ENCODE data around the gene VRK1.
"Not testable (repeated sequence)": the region's sequence is repeated elsewhere in the genome, so short reads cannot be mapped to it uniquely, and the experiment has no call there.

The VRK1 gene, protein sequence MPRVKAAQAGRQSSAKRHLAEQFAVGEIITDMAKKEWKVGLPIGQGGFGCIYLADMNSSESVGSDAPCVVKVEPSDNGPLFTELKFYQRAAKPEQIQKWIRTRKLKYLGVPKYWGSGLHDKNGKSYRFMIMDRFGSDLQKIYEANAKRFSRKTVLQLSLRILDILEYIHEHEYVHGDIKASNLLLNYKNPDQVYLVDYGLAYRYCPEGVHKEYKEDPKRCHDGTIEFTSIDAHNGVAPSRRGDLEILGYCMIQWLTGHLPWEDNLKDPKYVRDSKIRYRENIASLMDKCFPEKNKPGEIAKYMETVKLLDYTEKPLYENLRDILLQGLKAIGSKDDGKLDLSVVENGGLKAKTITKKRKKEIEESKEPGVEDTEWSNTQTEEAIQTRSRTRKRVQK

DNA sequence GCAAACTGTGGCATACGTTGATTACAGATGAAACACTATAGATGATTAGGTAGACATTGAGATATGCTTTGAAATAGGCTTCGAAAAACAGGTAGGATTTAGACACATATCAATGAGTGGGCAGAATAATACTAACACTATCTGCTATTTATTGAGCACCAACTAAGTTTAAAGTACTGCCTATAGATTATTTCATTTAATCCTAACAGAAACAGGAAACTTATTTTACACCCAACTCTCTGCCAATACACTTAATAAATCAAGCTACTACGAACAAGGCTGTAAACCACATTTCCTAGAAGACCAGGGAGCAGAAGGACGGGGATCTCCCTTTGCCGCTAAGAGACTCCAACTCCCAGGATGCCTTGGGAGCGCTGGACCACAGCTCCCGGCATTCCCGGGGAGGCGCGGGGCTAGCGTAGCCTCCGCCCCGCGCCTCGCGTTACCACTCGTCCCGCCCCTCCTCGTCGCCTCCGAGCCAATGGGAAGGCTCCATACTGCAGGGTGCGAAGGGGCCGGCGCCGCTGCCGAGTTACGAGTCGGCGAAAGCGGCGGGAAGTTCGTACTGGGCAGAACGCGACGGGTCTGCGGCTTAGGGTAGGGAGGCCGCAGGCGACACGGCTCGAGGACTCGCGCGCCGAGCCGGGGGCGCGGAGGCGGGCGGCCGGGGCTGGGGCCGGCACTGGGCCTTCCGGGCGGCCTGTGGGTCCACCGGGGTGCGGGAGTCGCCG, at the start of gene VRK1:
Gene VRK1, plus strand, starts transcription at position 532 of the 731 bp plus-strand sequence. CDS start 36,090 bp downstream, outside the sequence.
- peak; percentile 87 to 92 for DNase-seq (ENCODE audit: low read depth in 1 of 2, low spot score in 1 of 2)

DNA sequence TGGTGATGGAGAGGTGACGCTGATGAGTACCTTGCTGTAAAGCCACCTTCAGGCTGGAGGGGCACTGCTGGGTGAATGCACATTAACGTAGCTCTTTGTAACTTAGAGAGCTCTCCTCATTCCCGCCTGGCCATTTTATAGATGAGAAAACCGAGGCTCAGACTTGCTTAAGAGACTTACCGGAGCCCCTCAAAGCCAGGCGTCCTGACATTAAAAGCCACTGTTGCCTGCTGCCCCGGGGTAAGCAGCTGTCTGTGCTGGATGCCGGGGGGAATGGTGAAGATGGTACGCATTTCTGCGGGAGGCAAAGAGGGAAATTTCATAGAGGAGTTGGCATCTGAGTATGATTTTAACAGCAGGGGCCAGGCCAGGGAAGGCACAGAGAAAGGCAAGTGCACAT, 49.6 kb upstream of the VRK1 start:
- DNase-seq (ENCODE audit: low read depth in 1 of 2, low spot score in 1 of 2): no peak

DNA sequence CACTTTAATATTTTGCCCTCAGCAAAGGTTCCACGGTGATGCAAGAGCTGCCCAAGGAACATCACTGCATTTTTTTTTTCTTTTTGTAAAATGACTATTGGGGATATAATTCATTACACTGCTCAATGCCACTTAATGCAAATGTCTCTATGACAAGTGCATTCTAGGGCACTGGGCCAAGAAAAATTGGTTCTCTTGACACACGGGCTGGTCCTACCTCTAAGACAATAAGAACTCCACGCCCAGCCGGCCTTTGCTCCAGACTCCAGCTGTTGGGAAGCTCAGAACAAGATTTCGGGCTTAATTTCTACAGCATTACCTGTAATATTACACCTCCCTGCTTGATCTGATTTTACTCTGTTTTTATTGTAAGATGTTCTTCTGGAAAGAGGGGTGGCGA, 48.8 kb upstream of the VRK1 start:
- no peak for DNase-seq (ENCODE audit: low read depth in 1 of 2, low spot score in 1 of 2)

DNA sequence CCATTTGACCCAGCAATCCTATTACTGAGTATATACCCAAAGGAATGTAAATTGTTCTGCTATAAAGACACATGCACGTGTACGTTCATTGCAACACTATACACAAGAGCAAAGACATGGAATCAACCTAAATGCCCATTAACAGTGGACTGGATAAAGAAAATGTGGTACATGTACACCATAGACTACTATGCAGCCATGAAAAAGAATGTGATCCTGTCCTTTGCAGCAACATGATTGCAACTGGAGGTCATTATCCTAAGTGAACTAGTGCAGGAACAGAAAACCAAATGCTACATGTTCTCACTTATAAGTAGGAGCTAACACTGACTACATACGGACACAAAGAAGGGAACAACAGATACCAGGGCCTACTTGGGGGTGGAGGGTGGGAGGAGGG, 45.7 kb upstream of the VRK1 start:
- no peak for DNase-seq (ENCODE audit: low read depth in 1 of 2, low spot score in 1 of 2)

DNA sequence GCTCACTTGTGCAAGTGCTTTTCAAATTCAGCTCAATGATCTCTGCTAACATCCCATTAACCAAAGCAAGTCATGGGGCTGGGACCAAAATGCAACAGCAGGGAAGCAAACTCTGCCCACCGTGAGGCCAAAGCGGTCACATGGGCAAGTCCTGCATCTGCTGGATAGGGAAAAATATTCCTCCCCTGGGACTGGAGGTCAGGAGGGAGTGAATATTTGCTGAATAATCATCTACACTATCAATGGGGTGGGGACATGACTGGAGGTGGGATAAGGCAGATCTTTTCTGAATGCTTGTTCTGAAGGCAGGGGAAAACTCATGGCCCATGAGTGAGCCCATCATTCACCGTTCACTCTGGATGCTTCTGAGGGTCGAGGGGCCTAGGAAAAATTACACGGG, 45.1 kb upstream of the VRK1 start:
- no peak for DNase-seq (ENCODE audit: low read depth in 1 of 2, low spot score in 1 of 2)

DNA sequence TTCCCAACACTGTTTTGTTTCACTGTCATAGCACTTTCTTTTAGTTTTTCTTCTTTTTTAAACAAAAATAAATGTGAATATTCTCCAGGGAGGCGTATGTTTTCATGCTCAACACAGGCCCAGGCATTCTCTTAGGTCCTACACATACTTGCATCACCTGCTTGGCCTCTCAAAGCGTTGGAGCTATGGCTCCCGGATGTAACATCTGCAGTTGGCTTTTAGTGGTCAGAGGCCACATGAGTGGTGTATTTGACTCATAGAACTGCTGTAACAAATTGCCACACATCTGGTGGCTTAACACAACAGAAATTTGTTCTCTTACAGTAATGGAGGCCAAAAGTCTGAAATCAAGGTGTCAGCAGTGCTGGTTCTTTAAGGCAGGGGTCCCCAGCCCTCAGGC, 44.6 kb upstream of the VRK1 start:
- DNase-seq (ENCODE audit: low read depth in 1 of 2, low spot score in 1 of 2): no peak

DNA sequence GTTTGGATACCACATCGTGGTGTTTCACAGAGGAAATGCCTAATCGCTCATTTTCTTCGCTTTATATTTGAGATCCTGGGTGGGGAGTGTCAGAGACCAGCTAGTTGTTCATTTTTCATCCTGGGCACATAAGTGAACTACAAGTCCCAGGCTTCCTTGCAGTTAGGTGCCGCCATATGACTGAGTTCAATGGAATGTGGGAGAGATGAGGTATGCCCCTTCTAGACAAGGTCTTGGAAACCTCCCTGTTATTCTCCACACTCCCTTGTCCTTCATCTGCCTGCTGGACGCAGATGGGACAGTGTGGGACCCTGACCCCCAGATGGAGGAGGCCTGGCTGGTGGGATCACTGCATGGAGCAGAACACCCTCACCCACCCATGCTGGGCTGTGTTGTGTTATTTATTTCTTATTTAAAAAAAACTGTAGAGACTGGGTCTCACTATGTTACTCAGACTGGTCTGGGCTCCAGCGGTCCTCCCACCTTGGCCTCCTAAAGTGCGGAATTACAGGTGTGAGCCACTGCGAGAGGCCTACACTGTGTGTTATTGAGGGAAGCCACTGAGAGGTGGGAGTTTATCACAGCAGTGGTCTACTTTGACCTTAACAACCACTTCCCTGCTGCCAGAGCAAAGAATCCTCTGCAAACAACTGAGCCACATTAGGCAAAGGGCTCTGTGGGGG, 42.9 kb upstream of the VRK1 start:
- DNase-seq (ENCODE audit: low read depth in 1 of 2, low spot score in 1 of 2): no peak

DNA sequence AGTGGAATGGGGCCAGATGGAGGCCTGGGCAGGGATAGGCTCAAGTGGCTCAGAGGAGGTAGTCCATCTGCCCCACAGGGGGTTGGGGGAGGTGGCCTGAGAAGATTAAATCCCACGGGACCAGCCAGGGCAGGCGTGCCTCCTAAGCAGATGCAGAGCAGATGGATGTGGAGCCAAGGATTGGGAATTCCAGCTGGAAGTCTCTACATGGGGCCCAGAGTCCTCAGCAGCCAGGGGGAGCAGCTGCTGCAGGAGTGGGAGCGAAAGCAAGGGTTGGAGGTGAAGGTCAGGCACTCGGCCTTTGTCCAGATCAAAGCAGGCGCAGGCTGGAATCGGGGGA, 42.4 kb upstream of the VRK1 start:
- no peak for DNase-seq (ENCODE audit: low read depth in 1 of 2, low spot score in 1 of 2)

DNA sequence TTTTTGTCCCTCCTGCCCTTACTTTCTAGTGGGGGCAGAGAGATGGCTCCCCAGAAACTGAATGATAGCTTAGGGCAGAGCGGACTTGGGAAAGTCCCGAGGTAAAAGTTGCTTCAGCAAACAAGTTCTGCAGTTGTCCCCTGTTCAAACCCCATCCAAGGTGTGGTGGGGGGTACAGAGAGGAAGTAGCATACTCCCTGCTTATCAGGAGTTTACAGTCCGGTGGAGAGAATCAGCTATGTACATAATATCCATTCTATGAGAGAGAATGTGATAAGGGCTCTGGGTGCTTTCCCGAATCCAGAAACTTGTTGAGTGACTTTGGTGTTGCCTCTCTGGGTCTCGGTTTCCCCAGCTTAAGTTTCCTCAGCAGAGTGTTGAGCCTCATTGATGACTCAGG, 40.4 kb upstream of the VRK1 start:
- DNase-seq (ENCODE audit: low read depth in 1 of 2, low spot score in 1 of 2): no peak

DNA sequence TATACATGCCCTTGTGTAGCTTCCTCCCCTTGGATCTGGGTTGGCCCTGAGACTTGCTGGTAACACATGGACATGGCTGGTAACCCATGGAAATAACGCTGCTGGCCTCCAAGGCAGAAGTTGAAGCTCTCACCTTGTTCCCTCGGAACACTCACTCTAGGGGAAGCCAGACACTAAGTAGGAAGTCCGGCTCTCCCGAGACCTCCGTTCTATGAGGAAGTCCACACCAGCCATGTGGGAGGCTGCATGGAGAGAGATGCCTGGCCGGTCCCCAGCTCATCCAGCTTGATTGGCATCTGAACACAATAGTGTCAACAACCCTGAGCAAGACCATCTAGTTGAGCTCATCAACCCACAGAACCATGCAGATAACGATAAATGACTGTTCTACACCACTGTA, 39.7 kb upstream of the VRK1 start:
- DNase-seq (ENCODE audit: low read depth in 1 of 2, low spot score in 1 of 2): no peak

DNA sequence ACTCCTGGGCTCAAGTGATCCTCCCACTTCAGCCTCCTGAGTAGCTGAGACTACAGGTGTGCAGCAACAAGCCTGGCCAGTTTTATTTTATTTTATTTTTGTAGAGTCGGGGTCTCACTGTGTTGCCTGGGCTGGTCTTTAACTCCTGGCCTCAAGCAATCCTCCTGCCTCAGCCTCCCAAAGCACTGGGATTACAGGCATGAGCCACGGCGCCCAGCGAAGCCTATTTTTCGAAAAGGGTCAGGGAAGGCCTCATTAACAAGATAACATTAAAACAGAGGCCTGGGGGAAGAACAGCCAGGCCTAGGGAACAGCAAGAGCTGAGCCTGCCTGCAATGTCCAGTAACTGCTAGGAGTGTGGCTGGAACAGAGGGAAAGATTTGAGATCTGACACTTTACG, 36.1 kb upstream of the VRK1 start:
- no peak for DNase-seq (ENCODE audit: low read depth in 1 of 2, low spot score in 1 of 2)

DNA sequence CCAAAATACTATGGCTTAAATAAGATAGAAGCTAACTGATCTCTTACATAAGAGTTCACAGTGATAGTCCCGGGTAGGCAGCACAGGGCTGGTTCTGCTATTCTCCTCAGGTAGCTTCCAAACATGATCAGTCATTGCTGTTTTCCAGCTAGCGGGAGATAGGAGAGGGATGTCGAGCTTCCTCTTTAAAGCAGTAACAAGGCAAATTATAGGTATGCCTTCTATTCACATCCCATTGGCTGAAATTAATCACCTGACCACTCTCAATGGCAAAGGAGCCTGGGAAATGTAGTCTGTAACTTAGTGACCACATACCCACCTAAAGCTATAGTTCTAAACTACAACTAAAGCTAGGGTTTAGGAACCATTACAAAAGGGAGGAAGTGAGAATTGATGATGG, 34.5 kb upstream of the VRK1 start:
- DNase-seq (ENCODE audit: low read depth in 1 of 2, low spot score in 1 of 2): peak in 1 of 2 donors; percentile 21

DNA sequence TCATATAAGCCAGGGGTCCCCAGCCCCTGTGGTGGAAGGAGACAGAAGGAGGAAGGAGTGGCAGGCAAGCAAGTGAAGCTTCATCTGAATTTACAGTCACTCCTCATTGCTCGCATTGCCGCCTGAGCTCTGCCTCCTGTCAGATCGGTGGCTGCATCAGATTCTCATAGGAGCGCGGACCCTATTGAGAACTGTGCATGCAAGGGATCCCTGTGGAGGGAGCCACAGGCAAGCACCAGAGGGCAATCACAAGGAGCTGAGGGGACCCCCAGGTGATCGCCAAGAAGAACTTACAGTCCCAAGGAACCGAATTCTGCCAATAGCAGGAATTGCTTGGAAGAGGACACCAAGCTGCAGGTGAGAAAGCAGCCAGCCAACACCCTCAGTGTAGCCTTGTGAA, 33.2 kb upstream of the VRK1 start:
- no peak for DNase-seq (ENCODE audit: low read depth in 1 of 2, low spot score in 1 of 2)

DNA sequence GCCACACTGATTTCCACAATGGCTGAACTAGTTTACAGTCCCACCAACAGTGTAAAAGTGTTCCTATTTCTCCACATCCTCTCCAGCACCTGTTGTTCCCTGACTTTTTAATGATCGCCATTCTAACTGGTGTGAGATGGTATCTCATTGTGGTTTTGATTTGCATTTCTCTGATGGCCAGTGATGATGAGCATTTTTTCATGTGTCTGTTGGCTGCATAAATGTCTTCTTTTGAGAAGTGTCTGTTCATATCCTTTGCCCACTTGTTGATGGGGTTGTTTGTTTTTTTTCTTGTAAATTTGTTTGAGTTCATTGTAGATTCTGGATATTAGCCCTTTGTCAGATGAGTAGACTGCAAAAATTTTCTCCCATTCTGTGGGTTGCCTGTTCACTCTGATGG, 32.0 kb upstream of the VRK1 start:
- not testable (repeated sequence) for DNase-seq (ENCODE audit: low read depth in 1 of 2, low spot score in 1 of 2)

DNA sequence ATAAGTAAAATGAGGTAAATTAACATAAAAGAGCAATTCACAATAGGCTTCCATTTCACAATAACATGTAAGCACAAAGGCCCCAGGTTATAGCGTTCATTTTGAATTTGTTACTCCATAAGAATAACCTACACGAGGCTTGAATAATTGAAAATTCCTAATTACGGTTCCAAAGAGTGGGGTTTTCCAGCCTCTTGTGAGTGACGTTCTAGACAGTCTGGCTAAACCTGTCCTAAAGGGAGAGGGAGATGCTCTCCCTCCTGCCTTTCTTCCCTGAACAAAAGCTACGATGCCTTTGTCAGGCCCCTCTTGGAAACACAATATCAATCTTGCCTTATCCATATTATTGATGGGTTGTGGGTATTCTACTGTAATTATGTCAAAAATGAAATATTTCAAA, 24.3 kb upstream of the VRK1 start:
- DNase-seq (ENCODE audit: low read depth in 1 of 2, low spot score in 1 of 2): no peak

DNA sequence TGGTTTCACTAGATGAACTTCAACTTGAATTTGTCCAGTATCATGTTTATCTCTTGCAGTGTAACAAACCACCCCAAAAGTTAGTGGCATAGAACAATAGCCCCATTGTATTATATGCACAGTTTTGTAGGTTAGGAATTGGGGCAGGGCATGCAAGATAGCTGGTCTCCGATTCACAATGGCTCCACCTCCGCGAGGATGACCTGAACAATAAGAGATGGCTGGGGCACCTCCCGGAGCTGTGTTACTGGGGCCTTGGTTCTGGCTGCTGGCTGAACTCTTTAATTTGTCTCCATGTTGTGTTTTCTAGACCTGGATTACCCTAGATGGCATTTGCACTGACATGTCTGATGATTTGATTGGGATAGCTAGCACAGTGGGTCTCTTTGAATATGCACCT, 20.4 kb upstream of the VRK1 start:
- DNase-seq (ENCODE audit: low read depth in 1 of 2, low spot score in 1 of 2): no peak

DNA sequence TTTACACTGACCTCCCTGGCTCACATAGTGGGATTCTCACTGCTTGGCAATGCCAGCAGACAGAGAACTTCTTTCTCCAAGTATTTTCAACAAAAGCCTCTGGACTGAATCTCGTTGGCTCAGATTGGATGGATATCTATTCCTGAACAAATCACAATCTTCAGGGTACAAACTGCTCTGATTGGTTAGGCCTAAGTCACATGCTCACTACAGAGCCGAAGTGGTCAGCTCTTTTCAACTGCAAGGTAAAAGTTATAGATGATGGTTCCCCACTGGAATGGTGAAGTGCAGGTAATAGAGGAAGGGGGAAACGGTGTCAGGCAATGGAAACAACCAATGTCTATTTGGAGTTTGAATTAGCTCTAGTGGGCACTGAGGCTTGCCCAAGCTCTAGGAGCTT, 16.7 kb upstream of the VRK1 start:
- DNase-seq (ENCODE audit: low read depth in 1 of 2, low spot score in 1 of 2): no peak

DNA sequence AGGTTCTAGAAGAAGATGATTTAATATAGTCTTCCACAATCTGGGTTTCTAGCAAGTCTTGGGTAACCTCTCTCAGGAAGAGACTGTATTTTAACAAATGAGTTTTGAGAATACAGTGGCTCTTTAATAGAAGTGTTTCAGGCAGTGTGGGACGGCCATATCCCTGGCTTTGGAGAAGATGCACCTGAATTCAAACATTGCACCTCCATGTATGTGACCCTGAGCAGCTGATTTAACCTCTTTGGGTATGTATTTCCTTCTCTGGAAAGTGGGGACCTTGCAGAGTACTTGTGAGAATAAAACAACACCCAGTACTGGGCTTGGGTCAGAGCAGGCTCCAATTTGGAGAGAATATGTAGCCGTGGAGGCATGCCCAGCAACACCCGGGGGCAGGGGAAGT, 15.8 kb upstream of the VRK1 start:
- DNase-seq (ENCODE audit: low read depth in 1 of 2, low spot score in 1 of 2): no peak

DNA sequence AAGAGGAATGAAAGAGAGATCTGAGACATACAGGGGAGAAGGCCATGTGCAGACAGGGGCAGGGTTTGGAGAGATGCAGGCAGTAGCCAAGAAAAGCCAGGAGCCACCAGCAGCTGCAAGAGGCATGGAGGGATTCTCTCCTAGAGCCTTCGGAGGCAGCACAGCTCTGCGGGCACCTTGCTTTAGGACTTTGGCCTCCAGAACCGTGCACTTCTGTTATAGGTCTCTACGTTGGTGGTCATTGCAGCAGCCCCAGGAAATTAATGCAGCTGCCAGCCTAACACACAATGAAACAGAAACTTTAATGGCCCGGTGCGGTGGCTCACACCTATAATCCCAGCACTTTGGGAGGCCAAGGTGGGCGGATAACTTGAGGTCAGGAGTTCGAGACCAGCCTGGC, 14.7 kb upstream of the VRK1 start:
- no peak for DNase-seq (ENCODE audit: low read depth in 1 of 2, low spot score in 1 of 2)

DNA sequence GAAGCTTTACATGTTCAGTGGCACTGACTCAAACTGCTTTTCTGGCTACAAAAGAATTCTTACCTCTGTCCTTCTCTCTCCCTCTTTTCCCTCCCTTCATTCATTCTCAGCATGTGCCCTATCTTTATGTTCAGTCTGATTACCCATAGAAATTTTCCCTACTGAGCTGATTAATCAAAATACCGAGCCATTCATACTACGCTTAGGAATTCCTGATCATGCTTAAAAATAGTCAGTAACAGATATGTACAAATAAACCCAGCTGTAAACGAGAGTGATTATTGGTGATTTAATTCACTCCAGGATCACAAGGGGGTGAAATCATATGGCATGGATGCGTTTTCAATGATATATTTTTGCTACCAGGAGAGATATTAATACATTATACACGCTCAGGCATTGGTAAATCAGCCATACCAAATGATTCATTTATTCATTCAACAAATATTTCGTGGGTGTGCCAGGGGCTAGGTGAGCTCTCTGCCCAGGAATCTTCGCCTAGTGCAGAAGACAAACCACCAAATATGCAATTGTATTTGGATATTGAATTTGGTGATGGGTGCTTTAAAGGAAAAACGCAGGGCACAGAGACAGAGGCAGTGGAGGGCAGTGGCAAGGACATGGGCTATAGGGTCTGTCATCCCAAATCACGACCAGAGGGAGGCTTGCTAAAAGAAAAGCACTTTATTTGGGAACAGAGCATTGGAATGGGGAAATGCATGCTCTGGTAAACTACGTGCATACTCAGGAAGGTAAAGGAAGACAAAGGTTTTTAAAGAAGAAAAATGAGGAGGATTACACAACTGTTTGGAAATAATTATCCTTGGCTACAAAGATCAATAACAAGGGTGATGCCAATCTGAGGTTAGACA, 13.9 kb upstream of the VRK1 start:
- DNase-seq (ENCODE audit: low read depth in 1 of 2, low spot score in 1 of 2): no peak

DNA sequence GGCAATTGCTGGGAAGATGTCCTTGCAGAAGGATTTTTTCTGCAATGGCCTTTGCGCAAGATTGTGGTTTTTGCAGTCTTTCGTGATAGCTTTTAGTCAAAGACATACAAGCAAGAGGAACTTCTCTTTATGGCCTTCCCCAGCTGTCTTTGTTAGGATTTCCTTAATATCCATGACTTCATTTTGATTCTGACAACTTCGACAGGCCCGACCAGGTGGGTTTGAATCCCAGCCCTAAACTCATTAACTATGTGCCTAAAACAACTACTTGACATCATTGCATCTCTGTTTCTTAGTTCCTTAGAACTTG, 13.3 kb upstream of the VRK1 start:
- no peak for DNase-seq (ENCODE audit: low read depth in 1 of 2, low spot score in 1 of 2)

DNA sequence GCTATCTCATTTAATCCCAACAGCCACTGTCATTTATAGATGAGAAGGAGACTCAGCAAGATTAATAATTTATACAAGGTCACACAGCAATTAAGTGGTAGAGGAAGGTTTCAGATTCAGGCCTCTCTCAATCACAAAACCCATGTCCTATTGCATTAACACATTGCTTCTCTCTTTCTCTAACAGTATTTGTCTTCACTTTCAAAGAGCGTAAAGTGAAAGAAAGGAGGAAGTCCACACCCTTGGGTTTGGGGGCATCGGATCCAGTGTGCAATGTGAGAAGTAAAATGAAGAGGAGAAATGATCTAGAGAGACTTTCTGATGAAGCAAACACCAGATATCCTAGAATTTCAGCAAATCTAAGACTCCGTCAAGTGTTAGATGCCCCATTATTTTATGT, 7.0 kb upstream of the VRK1 start:
- no peak for DNase-seq (ENCODE audit: low read depth in 1 of 2, low spot score in 1 of 2)
